MCF 10A (cell line): Measurements from ENCODE around the gene NECTIN4. TPM values are rescaled to one million over a fixed set of nuclear protein-coding genes. Genes with fewer than 3 reads are reported as not detected.
A peak's percentile ranks its signal among the peaks of the same experiment; 100 is the strongest.

Experiments
- BruUV-seq: library from RNA; stranded (reverse); fragments of 400-500 nt; replicated peaks from 2 replicates; lab custom pipeline; 2021; lab: Mats Ljungman, UMichigan
- CTCF ChIA-PET: fragments of 300-600 bp; sonication (Branson Sonifier 250); formaldehyde crosslinking; extraction: SDS; loops from one replicate; lab custom pipeline; 2021; ENCODE audit warnings: antibody characterized with exemption, inconsistent platforms; lab: Yijun Ruan, JAX
- POLR2A ChIA-PET: fragments of 300-600, 350-650 bp; sonication (Branson Sonifier 250); formaldehyde crosslinking; extraction: SDS; loops from one replicate; lab custom pipeline; 2020; ENCODE audit warnings: antibody characterized with exemption, inconsistent platforms; lab: Yijun Ruan, JAX
- DNase-seq: peaks from one replicate; pipeline ENCODE4 v3.0.0-alpha.2; 2018; ENCODE audit not compliant: unreplicated experiment
- H3K27ac Mint-ChIP-seq: one replicate; pipeline ENCODE4 v1.8.0; 2022; ENCODE audit warnings: mild to moderate bottlenecking, low read depth, mixed read lengths; ENCODE audit not compliant: unreplicated experiment
- H3K27me3 Mint-ChIP-seq: one replicate; pipeline ENCODE4 v1.8.0; 2022; ENCODE audit warnings: mixed read lengths; ENCODE audit not compliant: insufficient read depth, unreplicated experiment
- H3K36me3 Mint-ChIP-seq: one replicate; pipeline ENCODE4 v1.8.0; 2022; ENCODE audit warnings: mild to moderate bottlenecking, moderate library complexity, mixed read lengths; ENCODE audit not compliant: insufficient read depth, unreplicated experiment
- H3K4me1 Mint-ChIP-seq: one replicate; pipeline ENCODE4 v1.8.0; 2022; ENCODE audit warnings: mixed read lengths; ENCODE audit not compliant: insufficient read depth, unreplicated experiment
- H3K4me3 Mint-ChIP-seq: one replicate; pipeline ENCODE4 v1.8.0; 2022; ENCODE audit warnings: mild to moderate bottlenecking, moderate library complexity, mixed read lengths; ENCODE audit not compliant: unreplicated experiment
- H3K9me3 Mint-ChIP-seq: one replicate; pipeline ENCODE4 v1.8.0; 2022; ENCODE audit warnings: mixed read lengths; ENCODE audit not compliant: unreplicated experiment
- CTCF ChIP-seq: fragments of 200-600 bp; IDR thresholded peaks from one replicate; pipeline ENCODE4 v1.8.0; 2022; ENCODE audit warnings: antibody characterized with exemption, mild to moderate bottlenecking; ENCODE audit not compliant: unreplicated experiment
- intact Hi-C: fragments of 100-400 bp; cut with micrococcal nuclease; formaldehyde crosslinking; loops from 2 replicates; pipeline ENCODE4 v1.14.1; 2022
- total RNA-seq: library from RNA; stranded (reverse); gene quantifications from 2 replicates; pipeline ENCODE4 v1.2.3, GENCODE V29; 2022

Gene NECTIN4
- total RNA-seq, 1 experiment from 2014 or later: 7.0 TPM

- BruUV-seq: no TSS peak
- H3K4me1 Mint-ChIP-seq: peaks cover 20% of the 10 kb centered on the region
- peak overlapping the region; percentile 9 for H3K27ac Mint-ChIP-seq
- TF ChIP-seq CTCF: no peak
- POLR2A ChIA-PET: interaction anchor here (0.8 to 3.7 kb wide), 4 partner anchors 9 to 86 kb away, joined by 3 to 36 read pairs (median 10); partner anchors contain the start of genes F11R, NIT1 and PFDN2
- CTCF ChIA-PET: interaction anchor here (0.6 to 6.4 kb wide), 6 partner anchors 9 to 184 kb away, joined by 3 to 46 read pairs (median 4); partner anchors contain the start of gene KLHDC9
- peaks cover 61% of the 10 kb centered on the region for H3K36me3 Mint-ChIP-seq
- intact Hi-C loops: no loop called here
- H3K4me3 Mint-ChIP-seq: no peak overlapping the region
- no peak for DNase-seq
- no peaks in the 10 kb centered on the region for H3K27me3 Mint-ChIP-seq
- H3K9me3 Mint-ChIP-seq: no peaks in the 10 kb centered on the region
Measured at GRCh38 chr1:161106431-161106830, 17.1 kb upstream of the NECTIN4 start.

GRCh38 chr1:161100556-161100955 is 11.2 kb upstream of the NECTIN4 start:
- intact Hi-C loops: no loop called here
- CTCF ChIA-PET: interaction anchor here (0.6 to 10.3 kb wide), 17 partner anchors 19 to 282 kb away, joined by 3 to 331 read pairs (median 5); partner anchors contain the start of genes ARHGAP30 and TSTD1

GRCh38 chr1:161099090-161099802 is 9.9 kb upstream of the NECTIN4 start:
- DNase-seq: no peak
- no peak for TF ChIP-seq CTCF
- Mint-ChIP-seq H3K27me3 (no peaks in the 10 kb centered on the region), H3K4me1 (peaks cover 37% of the 10 kb centered on the region), H3K27ac (peak overlapping the region; percentile 52), H3K9me3 (no peaks in the 10 kb centered on the region), H3K36me3 (peaks cover 63% of the 10 kb centered on the region), H3K4me3 (no peak overlapping the region)
- intact Hi-C loops: loop anchor here (5.0 kb wide), 1 partner anchor 262 kb away; no protein-coding TSS in a partner anchor
- no TSS peak for BruUV-seq
- ChIA-PET CTCF (interaction anchor here (0.6 to 10.3 kb wide), 26 partner anchors 8 to 487 kb away, joined by 3 to 331 read pairs (median 9); partner anchors contain the start of genes ARHGAP30, DEDD, F11R and NECTIN4), POLR2A (interaction anchor here (0.6 to 6.7 kb wide), 14 partner anchors 13 to 837 kb away, joined by 3 to 91 read pairs (median 4); partner anchors contain the start of genes DCAF8, NIT1, PFDN2 and TSTD1)

More at GRCh38 chr1:161100556-161100955, 11.2 kb upstream of the NECTIN4 start:
- DNase-seq: no peak
- TF ChIP-seq CTCF: no peak
- H3K27ac Mint-ChIP-seq: no peak overlapping the region
- H3K27me3 Mint-ChIP-seq: no peaks in the 10 kb centered on the region
- H3K9me3 Mint-ChIP-seq: no peaks in the 10 kb centered on the region
- POLR2A ChIA-PET: interaction anchor here (1.1 to 6.7 kb wide), 9 partner anchors 12 to 258 kb away, joined by 3 to 91 read pairs (median 10); partner anchors contain the start of genes F11R, TSTD1 and USF1
- no peak overlapping the region for H3K4me3 Mint-ChIP-seq
- BruUV-seq: TSS peak; percentile 18
- H3K36me3 Mint-ChIP-seq: peaks cover 66% of the 10 kb centered on the region
- H3K4me1 Mint-ChIP-seq: peaks cover 36% of the 10 kb centered on the region
